ENCODE results near the gene SLC35F3. TPM values are rescaled to one million over a fixed set of nuclear protein-coding genes. Genes with fewer than 3 reads are reported as not detected.

The SLC35F3 gene
- total RNA-seq, 1 experiment from 2014 or later = 3.3 TPM

- BruUV-seq (replicated peaks) = no TSS peak
- no peaks in the 10 kb centered on the region for H3K36me3 Mint-ChIP-seq (ENCODE audit: insufficient read depth, unreplicated experiment)
- no peak overlapping the region for H3K4me3 Mint-ChIP-seq (ENCODE audit: unreplicated experiment)
- POLR2A ChIA-PET = interaction anchor here (0.8 kb wide), 1 partner anchor 10 kb away, joined by 3 read pairs; no protein-coding TSS in a partner anchor
- TF ChIP-seq, protein P1, sequence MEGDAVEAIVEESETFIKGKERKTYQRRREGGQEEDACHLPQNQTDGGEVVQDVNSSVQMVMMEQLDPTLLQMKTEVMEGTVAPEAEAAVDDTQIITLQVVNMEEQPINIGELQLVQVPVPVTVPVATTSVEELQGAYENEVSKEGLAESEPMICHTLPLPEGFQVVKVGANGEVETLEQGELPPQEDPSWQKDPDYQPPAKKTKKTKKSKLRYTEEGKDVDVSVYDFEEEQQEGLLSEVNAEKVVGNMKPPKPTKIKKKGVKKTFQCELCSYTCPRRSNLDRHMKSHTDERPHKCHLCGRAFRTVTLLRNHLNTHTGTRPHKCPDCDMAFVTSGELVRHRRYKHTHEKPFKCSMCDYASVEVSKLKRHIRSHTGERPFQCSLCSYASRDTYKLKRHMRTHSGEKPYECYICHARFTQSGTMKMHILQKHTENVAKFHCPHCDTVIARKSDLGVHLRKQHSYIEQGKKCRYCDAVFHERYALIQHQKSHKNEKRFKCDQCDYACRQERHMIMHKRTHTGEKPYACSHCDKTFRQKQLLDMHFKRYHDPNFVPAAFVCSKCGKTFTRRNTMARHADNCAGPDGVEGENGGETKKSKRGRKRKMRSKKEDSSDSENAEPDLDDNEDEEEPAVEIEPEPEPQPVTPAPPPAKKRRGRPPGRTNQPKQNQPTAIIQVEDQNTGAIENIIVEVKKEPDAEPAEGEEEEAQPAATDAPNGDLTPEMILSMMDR (IDR thresholded peaks at IDR 0.05; ENCODE audit: unreplicated experiment) = no peak
- CTCF ChIA-PET = interaction anchor here (0.6 to 2.2 kb wide), 5 partner anchors 14 to 733 kb away, joined by 3 to 12 read pairs (median 5); no protein-coding TSS in a partner anchor
- DNase-seq (ENCODE audit: unreplicated experiment) = no peak
- no peak overlapping the region for H3K27ac Mint-ChIP-seq (ENCODE audit: low read depth, unreplicated experiment)
- H3K9me3 Mint-ChIP-seq (ENCODE audit: unreplicated experiment) = no peaks in the 10 kb centered on the region
- no peaks in the 10 kb centered on the region for H3K27me3 Mint-ChIP-seq (ENCODE audit: insufficient read depth, unreplicated experiment)
- H3K4me1 Mint-ChIP-seq (ENCODE audit: insufficient read depth, unreplicated experiment) = peaks cover 4% of the 10 kb centered on the region
- intact Hi-C loops (cut with micrococcal nuclease) = no loop called here
These were observed 321.8 kb downstream of the SLC35F3 start for GRCh38 chr1:234226113-234226818.

GRCh38 chr1:234226819-234227165 is 322.3 kb downstream of the SLC35F3 start:
- H3K4me1 Mint-ChIP-seq (ENCODE audit: insufficient read depth, unreplicated experiment) = peaks cover 4% of the 10 kb centered on the region
- no peaks in the 10 kb centered on the region for H3K27me3 Mint-ChIP-seq (ENCODE audit: insufficient read depth, unreplicated experiment)
- H3K27ac Mint-ChIP-seq (ENCODE audit: low read depth, unreplicated experiment) = no peak overlapping the region
- TF ChIP-seq, protein P1 (IDR thresholded peaks at IDR 0.05; ENCODE audit: unreplicated experiment) = no peak
- H3K9me3 Mint-ChIP-seq (ENCODE audit: unreplicated experiment) = no peaks in the 10 kb centered on the region
- DNase-seq (ENCODE audit: unreplicated experiment) = no peak
- intact Hi-C loops (cut with micrococcal nuclease) = no loop called here
- ChIA-PET POLR2A (no interaction called here), CTCF (interaction anchor here (1.2 to 2.2 kb wide), 3 partner anchors 23 to 83 kb away, joined by 5 to 12 read pairs (median 7); no protein-coding TSS in a partner anchor)
- no peak overlapping the region for H3K4me3 Mint-ChIP-seq (ENCODE audit: unreplicated experiment)
- H3K36me3 Mint-ChIP-seq (ENCODE audit: insufficient read depth, unreplicated experiment) = no peaks in the 10 kb centered on the region
- no TSS peak for BruUV-seq (replicated peaks)

- Mint-ChIP-seq H3K4me1 (ENCODE audit: insufficient read depth, unreplicated experiment) (no peaks in the 10 kb centered on the region), H3K27me3 (ENCODE audit: insufficient read depth, unreplicated experiment) (no peaks in the 10 kb centered on the region), H3K4me3 (ENCODE audit: unreplicated experiment) (no peak overlapping the region), H3K9me3 (ENCODE audit: unreplicated experiment) (no peaks in the 10 kb centered on the region), H3K27ac (ENCODE audit: low read depth, unreplicated experiment) (no peak overlapping the region), H3K36me3 (ENCODE audit: insufficient read depth, unreplicated experiment) (no peaks in the 10 kb centered on the region)
- BruUV-seq (replicated peaks) = no TSS peak
- ChIA-PET POLR2A (interaction anchor here (0.8 to 1.6 kb wide), 3 partner anchors 8 to 110 kb away, joined by 3 to 5 read pairs (median 3); no protein-coding TSS in a partner anchor), CTCF (interaction anchor here (0.7 to 0.9 kb wide), 3 partner anchors 11 to 78 kb away, joined by 3 to 5 read pairs (median 4); no protein-coding TSS in a partner anchor)
- intact Hi-C loops (cut with micrococcal nuclease) = no loop called here
- no peak for DNase-seq (ENCODE audit: unreplicated experiment)
- TF ChIP-seq, protein P1 (IDR thresholded peaks at IDR 0.05; ENCODE audit: unreplicated experiment) = no peak
These were observed 325.3 kb downstream of the SLC35F3 start for GRCh38 chr1:234229581-234230387.

- Mint-ChIP-seq H3K4me3 (ENCODE audit: unreplicated experiment) (no peak overlapping the region), H3K9me3 (ENCODE audit: unreplicated experiment) (no peaks in the 10 kb centered on the region), H3K4me1 (ENCODE audit: insufficient read depth, unreplicated experiment) (no peaks in the 10 kb centered on the region), H3K36me3 (ENCODE audit: insufficient read depth, unreplicated experiment) (no peaks in the 10 kb centered on the region), H3K27me3 (ENCODE audit: insufficient read depth, unreplicated experiment) (no peaks in the 10 kb centered on the region), H3K27ac (ENCODE audit: low read depth, unreplicated experiment) (no peak overlapping the region)
- CTCF ChIA-PET = interaction anchor here (0.6 to 0.9 kb wide), 2 partner anchors 10 to 47 kb away, joined by 3 to 4 read pairs; no protein-coding TSS in a partner anchor
- intact Hi-C loops (cut with micrococcal nuclease) = no loop called here
- TF ChIP-seq, protein P1 (IDR thresholded peaks at IDR 0.05; ENCODE audit: unreplicated experiment) = no peak
- no peak for DNase-seq (ENCODE audit: unreplicated experiment)
- BruUV-seq (replicated peaks) = no TSS peak
- POLR2A ChIA-PET = interaction anchor here (0.8 to 1.6 kb wide), 2 partner anchors 10 to 110 kb away, joined by 3 to 5 read pairs; no protein-coding TSS in a partner anchor
These were observed 326.0 kb downstream of the SLC35F3 start for GRCh38 chr1:234230414-234230862.
